Midbrain (tissue), 1 donor: Measurements from ENCODE around the gene AASDH.

ENCODE experiments used
- DNase-seq: peaks from one replicate; lab custom pipeline; 2025; lab: John Stamatoyannopoulos, UW

AASDH gene, protein sequence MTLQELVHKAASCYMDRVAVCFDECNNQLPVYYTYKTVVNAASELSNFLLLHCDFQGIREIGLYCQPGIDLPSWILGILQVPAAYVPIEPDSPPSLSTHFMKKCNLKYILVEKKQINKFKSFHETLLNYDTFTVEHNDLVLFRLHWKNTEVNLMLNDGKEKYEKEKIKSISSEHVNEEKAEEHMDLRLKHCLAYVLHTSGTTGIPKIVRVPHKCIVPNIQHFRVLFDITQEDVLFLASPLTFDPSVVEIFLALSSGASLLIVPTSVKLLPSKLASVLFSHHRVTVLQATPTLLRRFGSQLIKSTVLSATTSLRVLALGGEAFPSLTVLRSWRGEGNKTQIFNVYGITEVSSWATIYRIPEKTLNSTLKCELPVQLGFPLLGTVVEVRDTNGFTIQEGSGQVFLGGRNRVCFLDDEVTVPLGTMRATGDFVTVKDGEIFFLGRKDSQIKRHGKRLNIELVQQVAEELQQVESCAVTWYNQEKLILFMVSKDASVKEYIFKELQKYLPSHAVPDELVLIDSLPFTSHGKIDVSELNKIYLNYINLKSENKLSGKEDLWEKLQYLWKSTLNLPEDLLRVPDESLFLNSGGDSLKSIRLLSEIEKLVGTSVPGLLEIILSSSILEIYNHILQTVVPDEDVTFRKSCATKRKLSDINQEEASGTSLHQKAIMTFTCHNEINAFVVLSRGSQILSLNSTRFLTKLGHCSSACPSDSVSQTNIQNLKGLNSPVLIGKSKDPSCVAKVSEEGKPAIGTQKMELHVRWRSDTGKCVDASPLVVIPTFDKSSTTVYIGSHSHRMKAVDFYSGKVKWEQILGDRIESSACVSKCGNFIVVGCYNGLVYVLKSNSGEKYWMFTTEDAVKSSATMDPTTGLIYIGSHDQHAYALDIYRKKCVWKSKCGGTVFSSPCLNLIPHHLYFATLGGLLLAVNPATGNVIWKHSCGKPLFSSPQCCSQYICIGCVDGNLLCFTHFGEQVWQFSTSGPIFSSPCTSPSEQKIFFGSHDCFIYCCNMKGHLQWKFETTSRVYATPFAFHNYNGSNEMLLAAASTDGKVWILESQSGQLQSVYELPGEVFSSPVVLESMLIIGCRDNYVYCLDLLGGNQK

DNA sequence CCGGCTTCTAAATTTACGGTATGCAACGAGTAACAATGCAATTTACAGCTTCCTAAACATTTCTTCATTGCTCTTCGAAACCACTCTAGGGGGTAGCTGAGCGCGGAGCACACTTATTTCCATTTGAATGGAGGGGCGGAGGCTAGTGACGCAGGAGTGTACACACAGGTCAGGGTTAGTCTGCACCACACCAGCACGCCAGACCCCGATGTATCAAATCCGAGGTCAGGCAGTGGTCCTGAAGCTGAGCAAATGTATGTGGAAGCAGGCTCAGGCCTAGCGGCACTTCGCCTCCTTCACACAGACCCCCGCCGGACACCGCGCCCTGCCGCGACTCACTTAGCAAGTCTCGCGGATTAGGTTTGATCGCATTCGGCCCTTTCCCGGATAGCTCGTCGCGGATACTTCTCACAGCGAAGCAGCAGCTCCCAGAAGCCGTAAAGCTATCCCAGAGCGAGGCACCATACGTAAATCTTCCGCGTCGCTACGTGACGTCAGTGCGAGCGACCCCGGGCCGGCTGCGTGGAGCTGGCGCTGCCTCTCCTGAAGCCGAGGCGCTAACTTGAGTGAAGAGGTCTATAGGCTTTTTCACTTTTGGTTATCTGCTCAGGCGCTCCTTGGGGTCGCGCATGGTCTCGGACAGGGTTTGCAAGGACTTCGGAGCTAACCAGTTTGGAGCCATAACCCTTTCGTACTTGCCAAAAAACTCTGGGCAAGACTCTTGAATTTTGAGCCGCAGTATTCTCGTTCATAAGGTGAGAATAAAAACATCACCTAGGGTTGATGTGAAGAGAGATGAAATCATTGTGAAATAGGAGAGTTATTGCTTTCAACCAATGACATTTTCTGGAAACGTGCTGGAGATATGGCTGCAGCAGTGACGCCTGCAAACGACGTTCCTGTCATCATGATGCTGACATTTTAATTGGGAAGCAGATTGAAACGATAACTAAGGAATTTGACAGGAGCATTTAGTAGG lies at the start of gene AASDH:
TSS of gene AASDH (minus strand) at position 469 of the 979 bp plus-strand sequence. CDS start 3,192 bp downstream, outside the sequence.
- DNase-seq: peak; percentile 96

- DNase-seq: peak; percentile 97
Measured at GRCh38 chr4:56435140-56435926, 48.0 kb upstream of the AASDH start, which contains the start of gene PPAT. Gene PPAT (minus strand): TSS chr4:56435615. CDS start chr4:56435477, 138 bp downstream.

DNA sequence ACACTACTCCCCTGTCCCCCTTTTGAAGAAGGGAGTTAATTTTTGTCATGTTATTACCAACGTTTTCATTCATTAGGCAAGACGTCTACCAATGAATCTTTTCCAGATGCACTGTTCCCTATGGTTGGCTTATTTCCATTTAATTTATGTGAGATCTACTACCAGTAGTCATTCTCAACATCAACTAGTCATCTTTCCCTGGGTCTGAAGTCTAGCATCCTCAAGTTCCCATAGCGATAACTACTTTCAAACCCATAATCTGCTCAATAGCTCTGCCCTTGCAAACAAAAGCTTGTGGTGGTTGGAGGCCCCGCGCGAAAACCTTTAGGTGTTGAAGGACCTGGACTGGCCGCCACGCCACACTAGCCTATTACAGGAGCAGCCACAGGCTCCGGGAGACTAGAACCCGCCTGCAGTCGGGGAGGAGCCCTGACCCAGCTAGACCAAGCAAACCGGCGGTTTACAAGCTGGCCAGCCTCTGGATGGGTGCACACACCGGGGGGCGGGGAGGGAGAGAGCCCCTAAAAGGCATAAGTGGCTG lies 47.4 kb upstream of the AASDH start:
- DNase-seq: no peak

- no peak for DNase-seq
Measured at GRCh38 chr4:56433280-56433679, 46.0 kb upstream of the AASDH start.

DNA sequence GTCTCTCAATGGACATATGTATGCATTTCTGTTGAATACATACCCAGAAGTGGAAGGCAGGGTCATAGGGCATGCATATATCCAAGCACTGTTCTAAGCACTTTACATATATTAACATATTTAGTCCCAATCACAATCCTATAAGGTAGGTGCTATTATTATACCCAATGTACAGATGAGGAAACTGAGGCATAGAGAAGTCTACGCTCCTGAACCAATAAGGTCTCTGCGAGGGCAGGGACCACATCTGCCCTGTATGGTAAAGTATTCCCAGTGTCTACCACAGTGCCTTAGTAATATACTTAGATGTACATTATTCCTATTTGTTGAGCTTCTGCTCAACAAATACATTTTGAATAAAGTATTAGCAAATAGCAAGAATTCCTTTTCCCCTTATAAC lies 42.9 kb upstream of the AASDH start:
- DNase-seq: no peak

DNA sequence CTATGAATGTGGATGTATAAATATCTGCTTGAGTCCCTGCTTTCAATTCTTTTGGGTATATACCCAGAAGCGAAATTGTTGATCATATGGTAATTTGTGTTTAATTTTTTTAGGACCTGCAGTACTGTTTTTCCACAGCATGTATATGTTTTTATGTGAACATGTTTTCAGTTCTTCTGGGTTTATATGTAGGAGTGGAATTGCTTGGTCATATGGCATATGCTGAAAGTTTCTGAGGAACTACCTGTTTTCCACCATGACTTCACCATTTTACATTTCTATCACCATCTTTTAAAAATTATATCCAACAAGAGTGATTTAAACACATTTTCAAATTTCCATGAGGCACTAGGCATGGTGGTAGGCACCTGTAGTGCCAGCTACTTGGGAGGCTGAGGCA lies 39.9 kb upstream of the AASDH start:
- no peak for DNase-seq

DNA sequence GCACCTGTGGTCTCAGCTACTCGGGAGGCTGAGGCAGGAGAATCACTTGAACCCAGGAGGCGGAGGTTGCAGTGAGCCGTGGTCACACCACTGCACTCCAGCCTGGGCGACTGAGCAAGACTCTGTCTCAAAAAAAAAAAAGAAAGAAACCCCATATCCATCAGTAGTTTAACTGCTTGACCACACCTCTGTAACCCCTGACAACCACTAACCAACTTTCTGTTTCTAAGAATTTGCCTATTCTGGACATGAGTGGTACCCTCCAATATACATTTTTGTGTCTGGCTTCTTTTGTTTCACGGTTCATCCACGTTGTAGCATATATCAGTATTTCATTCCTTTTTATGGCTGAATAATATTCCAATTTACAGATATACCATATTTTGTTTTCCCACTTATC lies 39.0 kb upstream of the AASDH start:
- DNase-seq: no peak

DNA sequence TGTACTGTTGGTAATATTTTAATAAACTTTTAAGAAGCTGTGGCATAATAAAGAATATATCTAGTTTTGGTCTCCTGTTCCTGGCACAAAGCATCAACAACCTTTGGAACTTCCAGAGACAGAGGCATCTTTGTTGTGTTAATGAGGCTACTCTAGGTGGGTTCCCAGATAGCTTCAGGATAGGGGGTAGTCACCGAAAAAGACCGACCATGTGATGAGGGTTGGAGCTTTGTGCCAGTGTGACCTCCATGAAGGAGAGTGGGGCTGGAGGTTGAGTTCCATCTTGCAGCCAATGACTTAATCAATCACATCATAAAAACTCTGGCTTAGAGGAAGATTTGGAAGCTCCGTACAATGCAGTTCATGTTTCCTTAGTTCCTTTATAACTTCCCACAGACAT lies 38.2 kb upstream of the AASDH start:
- DNase-seq: no peak

GRCh38 chr4:56424697-56425514 lies 37.6 kb upstream of the AASDH start:
- peak; percentile 41 for DNase-seq

GRCh38 chr4:56424176-56424575 lies 36.9 kb upstream of the AASDH start:
- DNase-seq: no peak

DNA sequence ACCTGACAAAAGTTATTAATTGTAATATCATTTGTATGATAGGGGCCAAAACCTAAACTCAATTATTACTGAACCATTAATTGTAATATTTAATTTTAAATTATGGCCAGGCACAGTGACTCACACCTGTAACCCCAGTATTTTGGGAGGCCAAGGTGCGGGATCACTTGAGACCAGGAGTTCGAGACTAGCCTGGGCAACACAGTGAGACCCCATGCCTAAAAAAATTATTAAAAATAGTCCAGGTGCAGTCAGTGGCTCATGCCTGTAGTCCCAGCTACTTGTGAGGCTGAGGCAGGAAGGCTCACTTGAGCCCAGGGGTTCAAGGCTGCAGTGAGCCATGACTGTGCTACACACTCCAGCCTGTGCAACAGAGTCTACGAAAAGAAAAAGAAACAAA lies 30.1 kb upstream of the AASDH start:
- DNase-seq: no peak

DNA sequence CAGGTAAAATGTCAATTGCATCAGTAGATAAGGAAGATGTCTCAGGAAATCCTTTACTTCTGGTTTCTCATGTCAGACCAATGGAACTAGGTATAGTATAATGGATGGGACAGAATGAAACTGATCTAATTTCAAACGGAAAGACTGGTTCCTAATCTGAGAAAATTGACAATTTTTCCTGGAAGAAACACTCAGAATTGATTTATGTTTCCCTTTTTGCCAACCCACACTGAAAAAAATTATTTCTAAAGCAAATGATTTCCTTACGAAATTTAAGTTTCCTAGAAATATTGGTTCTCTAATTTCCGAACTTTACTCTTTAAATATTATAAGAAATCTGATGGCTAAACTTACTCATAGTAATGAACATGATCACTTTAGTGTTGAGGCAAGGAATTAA lies 29.1 kb upstream of the AASDH start:
- DNase-seq: no peak

DNA sequence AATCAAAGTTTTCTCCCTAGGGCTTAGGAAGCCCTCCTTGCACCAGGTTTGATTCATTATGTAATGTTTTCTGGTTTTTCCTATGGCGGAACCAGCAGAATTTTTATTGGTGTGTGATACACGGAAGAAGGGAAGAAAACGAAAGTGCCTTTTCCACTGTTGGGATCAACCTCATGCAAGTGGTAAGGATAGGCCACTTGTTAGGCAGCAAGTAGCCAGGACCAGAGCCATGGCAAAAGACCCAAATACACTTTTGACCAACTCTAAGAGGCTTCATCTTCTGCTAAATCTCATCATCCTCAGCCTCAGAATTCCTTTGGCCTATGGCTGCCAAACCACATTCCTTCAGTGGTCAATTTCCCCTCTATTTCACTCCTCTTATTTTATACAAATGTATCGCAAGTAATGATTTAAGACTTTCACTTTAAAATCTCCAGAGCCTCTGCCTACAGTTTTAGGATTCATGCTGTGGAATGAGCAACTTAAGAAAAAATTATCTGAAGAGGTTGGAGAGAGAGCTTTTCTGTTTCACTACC lies 26.9 kb upstream of the AASDH start:
- DNase-seq: no peak

- peak; percentile 68 for DNase-seq
Measured at GRCh38 chr4:56410247-56411062, 23.2 kb upstream of the AASDH start.

GRCh38 chr4:56409511-56410090 lies 22.3 kb upstream of the AASDH start:
- no peak for DNase-seq

DNA sequence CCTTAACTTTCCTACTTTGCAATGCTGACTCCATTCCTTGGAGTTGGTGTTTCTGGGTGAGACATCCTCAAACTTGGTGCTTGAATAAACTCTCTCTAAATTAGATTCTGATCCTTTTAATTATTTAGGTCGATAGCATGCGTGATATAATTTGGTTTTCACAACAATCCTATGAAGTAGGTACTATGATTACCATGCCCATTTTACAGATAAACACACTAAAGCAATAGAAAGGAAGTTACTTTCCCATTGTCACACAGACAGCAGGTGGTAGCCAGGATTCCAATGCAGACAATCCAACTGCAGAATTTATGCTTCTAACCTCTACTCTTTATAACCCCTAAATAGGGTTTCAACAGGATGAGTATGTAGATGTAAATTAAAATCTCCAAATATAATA lies 21.7 kb upstream of the AASDH start:
- no peak for DNase-seq

DNA sequence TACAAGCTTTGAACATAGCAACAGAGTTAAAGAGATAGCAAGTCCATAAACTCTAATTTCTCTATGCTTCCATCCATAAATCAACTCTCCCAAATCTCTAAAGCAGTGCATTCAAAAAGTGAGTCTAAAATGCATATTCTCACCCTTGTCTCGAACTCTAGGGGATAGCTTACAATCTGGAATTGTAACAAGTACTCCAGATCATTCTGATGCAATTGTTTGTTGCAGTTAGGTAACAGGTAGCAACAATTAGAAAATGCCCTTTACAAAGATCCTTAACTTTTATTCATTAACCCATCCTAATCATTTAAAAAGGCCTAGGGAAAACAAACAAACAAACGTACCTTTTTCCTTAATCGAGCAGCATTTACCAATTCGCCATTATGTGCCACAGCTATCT lies 18.9 kb upstream of the AASDH start:
- no peak for DNase-seq

GRCh38 chr4:56405016-56405415 lies 17.7 kb upstream of the AASDH start:
- no peak for DNase-seq
